ENCODE data around the gene TIMM9. TPM values are rescaled to one million over a fixed set of nuclear protein-coding genes. Genes with fewer than 3 reads are reported as not detected.
A peak's percentile ranks its signal among the peaks of the same experiment; 100 is the strongest.

TIMM9 gene
- total RNA-seq, 4 donors from 2014 or later, result 40.4 to 87.2 (median 59.8) TPM

GRCh38 chr14:58395562-58395811 lies 31.8 kb downstream of the TIMM9 start:
- WGBS, 2 donors, result 21 to 24% methylated on average over 8 to 10 of the region's 10 CpGs
- peaks cover 3 to 7% of the 10 kb centered on the region in 2 donors for H3K4me1 ChIP-seq
- intact Hi-C loops (cut with DNase I), result no loop called here
- H3K9me3 ChIP-seq, result no peaks in the 10 kb centered on the region
- DNase-seq, result no peak
- H3K4me3 ChIP-seq (replicated peaks in 1 of 3), result peak overlapping the region in 1 of 3 donors; percentile 54
- H3K36me3 ChIP-seq, result no peaks in the 10 kb centered on the region
- TF ChIP-seq CTCF (IDR thresholded peaks at IDR 0.05), result peak in 1 of 6 experiments; percentile 20
- no peak for TF ChIP-seq POLR2A (IDR thresholded peaks at IDR 0.05)
- H3K27me3 ChIP-seq, result no peaks in the 10 kb centered on the region
- H3K27ac ChIP-seq, result peak overlapping the region in 2 of 3 donors; percentile 76 to 77

- H3K4me3 ChIP-seq (replicated peaks in 1 of 3), result no peak overlapping the region
- H3K9me3 ChIP-seq, result no peaks in the 10 kb centered on the region
- TF ChIP-seq POLR2A (IDR thresholded peaks at IDR 0.05), result no peak
- no peak for TF ChIP-seq CTCF (IDR thresholded peaks at IDR 0.05)
- no peak for DNase-seq
- no peaks in the 10 kb centered on the region for H3K4me1 ChIP-seq
- intact Hi-C loops (cut with DNase I), result no loop called here
- 87 to 95% methylated on average over 2 of the region's 2 CpGs for WGBS, 2 donors
- no peak overlapping the region for H3K27ac ChIP-seq
- no peaks in the 10 kb centered on the region for H3K36me3 ChIP-seq
- H3K27me3 ChIP-seq, result no peaks in the 10 kb centered on the region
Measured at GRCh38 chr14:58390830-58391229, 36.5 kb downstream of the TIMM9 start.

GRCh38 chr14:58376791-58377190 lies 50.5 kb downstream of the TIMM9 start:
- intact Hi-C loops (cut with DNase I), result no loop called here
- DNase-seq, result no peak
- Histone ChIP-seq H3K9me3 (no peaks in the 10 kb centered on the region), H3K4me1 (no peaks in the 10 kb centered on the region), H3K27ac (no peak overlapping the region), H3K36me3 (peaks cover 7 to 11% of the 10 kb centered on the region in 2 donors), H3K27me3 (no peaks in the 10 kb centered on the region), H3K4me3 (replicated peaks in 1 of 3) (no peak overlapping the region)
- TF ChIP-seq POLR2A (IDR thresholded peaks at IDR 0.05) (no peak), CTCF (IDR thresholded peaks at IDR 0.05) (no peak)

- Histone ChIP-seq H3K4me3 (replicated peaks in 1 of 3) (no peak overlapping the region), H3K4me1 (no peaks in the 10 kb centered on the region), H3K27me3 (no peaks in the 10 kb centered on the region), H3K36me3 (peaks cover 22 to 29% of the 10 kb centered on the region in 2 donors), H3K27ac (no peak overlapping the region), H3K9me3 (no peaks in the 10 kb centered on the region)
- TF ChIP-seq CTCF (IDR thresholded peaks at IDR 0.05), result no peak
- no peak for TF ChIP-seq POLR2A (IDR thresholded peaks at IDR 0.05)
- intact Hi-C loops (cut with DNase I), result no loop called here
- DNase-seq, result no peak
- 88 to 92% methylated on average over 1 of the region's 1 CpG for WGBS, 2 donors
Measured at GRCh38 chr14:58368956-58369355, 58.4 kb downstream of the TIMM9 start.

- intact Hi-C loops (cut with DNase I), result no loop called here
- no peak overlapping the region for H3K27ac ChIP-seq
- TF ChIP-seq CTCF (IDR thresholded peaks at IDR 0.05) (no peak), POLR2A (IDR thresholded peaks at IDR 0.05) (no peak)
- H3K36me3 ChIP-seq, result peaks cover 20 to 29% of the 10 kb centered on the region in 2 donors
- H3K27me3 ChIP-seq, result no peaks in the 10 kb centered on the region
- no peaks in the 10 kb centered on the region for H3K9me3 ChIP-seq
- H3K4me3 ChIP-seq (replicated peaks in 1 of 3), result no peak overlapping the region
- DNase-seq, result no peak
- no peaks in the 10 kb centered on the region for H3K4me1 ChIP-seq
- 74 to 87% methylated on average over 3 of the region's 3 CpGs for WGBS, 2 donors
Measured at GRCh38 chr14:58367296-58367695, 60.0 kb downstream of the TIMM9 start.

Data from thyroid gland (tissue), 4 donors.